ENCODE results near the gene CLASRP. TPM values are rescaled to one million over a fixed set of nuclear protein-coding genes. Genes with fewer than 3 reads are reported as not detected.

The CLASRP gene
- total and polyA plus RNA-seq, 2 of the 8 experiments (the other 6 are each of a cell fraction or from before 2014, with no cell fraction given), result 22.3 to 71.7 TPM

GRCh38 chr19:45079911-45080370 is 41.1 kb downstream of the CLASRP start (continued):
- TF ChIP-seq TAF1 (IDR thresholded peaks at IDR 0.05; ENCODE audit: low read depth, low read length) (0 out of 2 replicates have a peak, but pooled peaks have one; percentile 30), TBP (IDR thresholded peaks at IDR 0.05; ENCODE audit: low read depth, low read length) (no peak), SP1 (IDR thresholded peaks at IDR 0.05; ENCODE audit: low read depth, low read length) (peak; percentile 69; the same call in 1 of the 2 replicates), BACH1 (IDR thresholded peaks at IDR 0.05; ENCODE audit: low read length) (no peak), SAP30 (IDR thresholded peaks at IDR 0.05; ENCODE audit: insufficient read depth, insufficient replicate concordance, low read length) (peak; percentile 5), HDAC6 (IDR thresholded peaks at IDR 0.05; ENCODE audit: low read depth, low read length) (no peak), RBBP5 (IDR thresholded peaks at IDR 0.05; ENCODE audit: borderline replicate concordance, low read depth, low read length) (0 out of 2 replicates have a peak, but pooled peaks have one; percentile 81)

Data from H1 (cell line).